HepG2 (cell line): ENCODE measurements around the gene ATP5MC2. TPM values are rescaled to one million over a fixed set of nuclear protein-coding genes. Genes with fewer than 3 reads are reported as not detected.

Experiments used
- FOXA3 ChIP-seq: IDR thresholded peaks from 2 replicates; pipeline ENCODE4 v1.6.1; 2016; ENCODE audit warnings: missing genetic modification reagents, missing compliant biosample characterization
- KAT8 ChIP-seq: IDR thresholded peaks from 2 replicates; pipeline ENCODE4 v1.6.1; 2016; ENCODE audit warnings: missing genetic modification reagents, missing compliant biosample characterization
- KLF6 ChIP-seq: IDR thresholded peaks from 2 replicates; pipeline ENCODE4 v1.8.0; 2016; ENCODE audit warnings: missing biosample characterization, missing genetic modification reagents
- PHF21A ChIP-seq: sonication (generic); formaldehyde crosslinking; IDR thresholded peaks from 2 replicates; pipeline ENCODE4 v1.5.0; 2020; ENCODE audit warnings: mild to moderate bottlenecking, missing genetic modification reagents
- RARA ChIP-seq: IDR thresholded peaks from 2 replicates; pipeline ENCODE4 v1.6.1; 2016; ENCODE audit warnings: missing genetic modification reagents, missing compliant biosample characterization
- RERE ChIP-seq: IDR thresholded peaks from 2 replicates; pipeline ENCODE4 v1.6.1; 2016; ENCODE audit warnings: low read depth, missing genetic modification reagents, missing compliant biosample characterization
- SALL1 ChIP-seq: sonication (generic); formaldehyde crosslinking; IDR thresholded peaks from 2 replicates; pipeline ENCODE4 v1.8.0; 2022; ENCODE audit warnings: mild to moderate bottlenecking, missing genetic modification reagents
- SOX13 ChIP-seq, 3 experiments: fragments of 450-650 bp in 1 of 3; sonication (generic) in 1 of 3; formaldehyde crosslinking in 1 of 3; IDR thresholded peaks in 2 of 3; conservative IDR thresholded peaks in 1 of 3; 2 replicates each; pipeline versions ENCODE4 v1.5.0 to v1.6.1; 2016 to 2020; ENCODE audit warnings: antibody characterized with exemption in 1 of 3, mild to moderate bottlenecking in 1 of 3, missing compliant biosample characterization in 1 of 3, missing genetic modification reagents in 1 of 3, moderate library complexity in 1 of 3
- TFAP4 ChIP-seq: sonication (generic); IDR thresholded peaks from 2 replicates; pipeline ENCODE4 v1.6.1; 2016; ENCODE audit warnings: low read depth, borderline replicate concordance
- ZMYM3 ChIP-seq: sonication (generic); formaldehyde crosslinking; IDR thresholded peaks from 2 replicates; pipeline ENCODE4 v1.5.1; 2020; ENCODE audit warnings: mild to moderate bottlenecking, missing genetic modification reagents
- ZNF256 ChIP-seq: sonication (generic); formaldehyde crosslinking; conservative IDR thresholded peaks from 2 replicates; pipeline ENCODE4 v1.4.0; 2020; ENCODE audit warnings: missing genetic modification reagents
- ZNF34 ChIP-seq: sonication (generic); formaldehyde crosslinking; IDR thresholded peaks from 2 replicates; pipeline ENCODE4 v1.4.0; 2020; ENCODE audit warnings: mild to moderate bottlenecking, missing genetic modification reagents, borderline replicate concordance
- ZNF550 ChIP-seq: sonication (generic); formaldehyde crosslinking; IDR thresholded peaks from 2 replicates; pipeline ENCODE4 v1.4.0; 2020; ENCODE audit warnings: mild to moderate bottlenecking, missing genetic modification reagents, borderline replicate concordance
- ZNF556 ChIP-seq: sonication (generic); formaldehyde crosslinking; IDR thresholded peaks from 2 replicates; pipeline ENCODE4 v1.4.0; 2020; ENCODE audit warnings: mild to moderate bottlenecking, missing genetic modification reagents, borderline replicate concordance
- ZNF577 ChIP-seq: sonication (generic); formaldehyde crosslinking; IDR thresholded peaks from 2 replicates; pipeline ENCODE4 v1.4.0; 2020; ENCODE audit warnings: mild to moderate bottlenecking, low read depth, missing genetic modification reagents, borderline replicate concordance
- ZNF749 ChIP-seq: sonication (generic); formaldehyde crosslinking; IDR thresholded peaks from 2 replicates; pipeline ENCODE4 v1.8.0; 2022; ENCODE audit warnings: mild to moderate bottlenecking, missing genetic modification reagents, moderate library complexity, borderline replicate concordance
- polyA plus RNA-seq, 8 experiments: library from polyadenylated mRNA; depleted of rRNA in 3 of 8; stranded (reverse) in 7 of 8; unstranded in 1 of 8; fragments of >200 nt; fragmentation: Illumina TruSeq in 4 of 8; extraction: Trizol in 4 of 8; gene quantifications; 2 replicates each; pipeline versions ENCODE4 v1.2.1 to v1.2.3, GENCODE V29; 2011 to 2016; ENCODE audit warnings: low read depth in 4 of 8, missing spikeins in 1 of 8, mixed read lengths in 1 of 8; ENCODE audit not compliant: insufficient read depth in 1 of 8
- total RNA-seq, 5 experiments: library from RNA; depleted of rRNA; stranded (reverse); fragments of >200 nt; fragmentation: Illumina TruSeq; extraction: Trizol; gene quantifications; 2 replicates each; pipeline ENCODE4 v1.2.3, GENCODE V29; 2016; ENCODE audit warnings: low read depth in 1 of 5
- TF ChIP-seq, protein P1 (sequence below): sonication (generic); formaldehyde crosslinking; IDR thresholded peaks from 2 replicates; pipeline ENCODE4 v1.5.0; 2020; ENCODE audit warnings: mild to moderate bottlenecking, missing genetic modification reagents
- TF ChIP-seq, protein P2 (sequence below): sonication (generic); formaldehyde crosslinking; IDR thresholded peaks from 2 replicates; pipeline ENCODE4 v1.8.0; 2022; ENCODE audit warnings: low read depth, missing genetic modification reagents

Gene ATP5MC2
- total and polyA plus RNA-seq, 2 of the 13 experiments (the other 11 are each of a cell fraction or from before 2014, with no cell fraction given): 230 to 257 TPM

GRCh38 chr12:53659011-53659551, 16.8 kb downstream of the ATP5MC2 start (continued):
- TF ChIP-seq RERE (CRISPR knock-in tag) (no peak), TFAP4 (peak; percentile 16; the same call in 1 of the 2 replicates), SALL1 (CRISPR knock-in tag) (peak; percentile 77), RARA (CRISPR knock-in tag) (no peak; the same call in 1 of the 2 replicates), ZNF550 (CRISPR knock-in tag) (no peak), ZNF556 (CRISPR knock-in tag) (no peak), KAT8 (peak; percentile 66), PHF21A (CRISPR knock-in tag) (peak; percentile 91), SOX13 (IDR thresholded peaks at IDR 0.05) (no peak), SOX13 (CRISPR knock-in tag; conservative IDR thresholded peaks at IDR 0.05 in 1 of 2, IDR thresholded peaks at IDR 0.05 in 1 of 2) (peak in 1 of 2 experiments; percentile 84; a peak in 2 of 4 replicates), ZNF256 (CRISPR knock-in tag) (no peak), ZNF577 (no peak), ZMYM3 (peak; percentile 56; the same call in 1 of the 2 replicates), KLF6 (CRISPR knock-in tag) (0 out of 2 replicates have a peak, but pooled peaks have one; percentile 46), FOXA3 (CRISPR knock-in tag) (peak; percentile 93), ZNF749 (CRISPR knock-in tag) (no peak), ZNF34 (CRISPR knock-in tag) (no peak)
- TF ChIP-seq, protein P1, sequence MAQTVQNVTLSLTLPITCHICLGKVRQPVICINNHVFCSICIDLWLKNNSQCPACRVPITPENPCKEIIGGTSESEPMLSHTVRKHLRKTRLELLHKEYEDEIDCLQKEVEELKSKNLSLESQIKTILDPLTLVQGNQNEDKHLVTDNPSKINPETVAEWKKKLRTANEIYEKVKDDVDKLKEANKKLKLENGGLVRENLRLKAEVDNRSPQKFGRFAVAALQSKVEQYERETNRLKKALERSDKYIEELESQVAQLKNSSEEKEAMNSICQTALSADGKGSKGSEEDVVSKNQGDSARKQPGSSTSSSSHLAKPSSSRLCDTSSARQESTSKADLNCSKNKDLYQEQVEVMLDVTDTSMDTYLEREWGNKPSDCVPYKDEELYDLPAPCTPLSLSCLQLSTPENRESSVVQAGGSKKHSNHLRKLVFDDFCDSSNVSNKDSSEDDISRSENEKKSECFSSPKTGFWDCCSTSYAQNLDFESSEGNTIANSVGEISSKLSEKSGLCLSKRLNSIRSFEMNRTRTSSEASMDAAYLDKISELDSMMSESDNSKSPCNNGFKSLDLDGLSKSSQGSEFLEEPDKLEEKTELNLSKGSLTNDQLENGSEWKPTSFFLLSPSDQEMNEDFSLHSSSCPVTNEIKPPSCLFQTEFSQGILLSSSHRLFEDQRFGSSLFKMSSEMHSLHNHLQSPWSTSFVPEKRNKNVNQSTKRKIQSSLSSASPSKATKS (CRISPR knock-in tag): no peak
- TF ChIP-seq, protein P2, sequence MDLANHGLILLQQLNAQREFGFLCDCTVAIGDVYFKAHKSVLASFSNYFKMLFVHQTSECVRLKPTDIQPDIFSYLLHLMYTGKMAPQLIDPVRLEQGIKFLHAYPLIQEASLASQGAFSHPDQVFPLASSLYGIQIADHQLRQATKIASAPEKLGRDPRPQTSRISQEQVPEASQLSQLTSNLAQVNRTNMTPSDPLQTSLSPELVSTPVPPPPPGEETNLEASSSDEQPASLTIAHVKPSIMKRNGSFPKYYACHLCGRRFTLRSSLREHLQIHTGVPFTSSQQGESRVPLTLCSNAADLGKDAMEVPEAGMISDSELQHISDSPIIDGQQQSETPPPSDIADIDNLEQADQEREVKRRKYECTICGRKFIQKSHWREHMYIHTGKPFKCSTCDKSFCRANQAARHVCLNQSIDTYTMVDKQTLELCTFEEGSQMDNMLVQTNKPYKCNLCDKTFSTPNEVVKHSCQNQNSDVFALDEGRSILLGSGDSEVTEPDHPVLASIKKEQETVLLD (CRISPR knock-in tag): no peak
